GM19452 (cell line): Measurements from ENCODE around the gene MARCHF9.

Experiments used
- ATAC-seq: cut with Tn5 transposase; IDR thresholded peaks from one replicate; pipeline ENCODE4 v1.9.1; 2021; ENCODE audit not compliant: unreplicated experiment

MARCHF9 gene

DNA sequence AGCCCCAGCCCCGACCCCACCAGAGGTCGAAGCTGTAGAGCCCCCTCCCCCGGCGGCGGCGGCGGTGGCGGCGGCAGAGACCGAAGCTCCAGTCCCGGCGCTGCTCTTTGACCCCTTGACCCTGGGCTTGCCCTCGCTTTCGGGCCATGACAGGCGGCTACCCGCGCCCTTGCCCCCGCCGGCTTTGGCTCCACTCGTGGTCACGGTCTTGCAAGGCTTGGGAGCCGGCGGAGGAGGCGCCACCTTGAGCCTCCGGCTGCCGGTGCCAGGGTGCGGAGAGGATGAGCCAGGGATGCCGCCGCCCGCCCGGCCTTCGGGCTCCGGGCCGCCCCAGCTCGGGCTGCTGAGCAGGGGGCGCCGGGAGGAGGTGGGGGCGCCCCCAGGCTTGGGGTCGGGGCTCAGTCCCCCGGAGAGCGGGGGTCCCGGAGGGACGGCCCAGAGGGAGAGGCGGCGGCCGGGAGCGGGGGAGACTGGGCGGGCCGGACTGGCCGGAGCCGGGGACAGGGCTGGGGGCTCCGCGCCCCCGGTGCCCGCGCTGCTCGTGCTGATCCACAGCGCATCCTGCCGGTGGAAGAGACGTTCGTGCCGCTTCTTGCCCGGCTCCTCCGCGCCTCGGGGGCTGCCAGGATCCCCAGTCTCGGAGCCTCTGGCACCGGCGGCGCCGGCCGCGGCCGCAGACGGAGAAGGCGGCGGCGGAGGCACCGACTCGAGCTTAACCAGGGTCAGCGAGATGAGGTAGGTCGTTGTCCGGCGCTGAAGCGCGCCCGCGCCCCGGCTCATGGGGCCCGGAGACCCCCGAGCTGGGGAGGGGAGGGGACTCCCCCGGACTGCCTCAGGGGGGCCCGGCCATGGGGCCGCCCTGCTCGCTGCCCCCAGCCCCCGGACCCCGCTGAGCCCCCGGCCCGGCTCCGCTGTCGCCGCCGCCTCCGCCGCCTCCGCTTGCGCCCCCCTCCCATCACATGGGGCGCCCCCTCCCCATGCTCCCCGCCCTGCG is 17.1 kb upstream of the MARCHF9 start:
- no peak for ATAC-seq

DNA sequence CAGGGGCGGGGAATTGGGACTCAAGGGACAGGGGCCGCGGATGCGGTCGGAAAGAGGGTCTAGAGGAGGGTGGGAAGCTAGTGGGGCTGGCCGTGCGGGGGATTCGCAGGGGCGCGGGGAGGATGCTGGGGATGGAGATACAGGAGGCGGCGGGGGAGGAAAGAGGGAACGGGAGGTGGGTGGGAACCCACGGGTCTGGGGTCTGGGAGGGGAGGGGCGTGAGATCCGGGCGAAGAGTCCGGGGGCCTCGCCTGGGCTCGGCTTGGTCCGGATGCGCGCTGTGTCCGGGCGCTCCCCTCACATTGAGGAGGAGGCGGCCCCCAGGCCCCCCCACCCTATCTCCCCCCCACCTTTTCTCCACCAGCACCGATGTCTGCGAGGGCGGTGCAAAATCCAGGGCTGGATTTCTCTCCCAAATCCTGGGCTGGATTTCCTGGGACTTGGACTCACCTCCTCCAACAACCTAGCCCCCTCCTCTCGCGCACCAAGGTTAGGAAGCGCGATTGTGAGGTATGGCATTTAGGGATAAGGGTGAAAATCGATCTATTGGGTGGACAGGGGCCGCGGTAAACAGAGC is 16.2 kb upstream of the MARCHF9 start, which contains the start of gene AGAP2:
Gene AGAP2 (minus strand): TSS at position 82 of the 577 bp plus-strand sequence. CDS start 496 bp downstream, outside the sequence.
- ATAC-seq, result no peak

DNA sequence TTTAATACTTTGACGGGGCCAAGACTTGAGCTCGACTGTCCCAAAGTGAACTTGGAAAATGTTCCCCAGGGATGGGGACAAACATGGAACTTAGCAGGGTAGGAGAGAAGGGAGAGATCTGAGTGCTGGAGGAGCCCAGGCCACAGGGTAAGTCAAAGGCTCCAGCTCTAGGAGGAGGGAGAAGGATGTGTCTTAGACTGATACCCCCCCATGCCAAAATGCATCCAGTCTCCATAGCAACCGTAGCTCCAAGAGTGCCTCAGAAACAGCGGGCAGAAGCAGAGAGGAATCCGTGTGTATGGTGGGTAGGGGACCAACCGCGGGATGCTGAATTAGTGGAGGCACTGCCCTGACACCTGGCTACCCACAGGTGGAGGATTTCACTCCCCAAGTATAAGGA is 15.5 kb upstream of the MARCHF9 start:
- ATAC-seq, result no peak

DNA sequence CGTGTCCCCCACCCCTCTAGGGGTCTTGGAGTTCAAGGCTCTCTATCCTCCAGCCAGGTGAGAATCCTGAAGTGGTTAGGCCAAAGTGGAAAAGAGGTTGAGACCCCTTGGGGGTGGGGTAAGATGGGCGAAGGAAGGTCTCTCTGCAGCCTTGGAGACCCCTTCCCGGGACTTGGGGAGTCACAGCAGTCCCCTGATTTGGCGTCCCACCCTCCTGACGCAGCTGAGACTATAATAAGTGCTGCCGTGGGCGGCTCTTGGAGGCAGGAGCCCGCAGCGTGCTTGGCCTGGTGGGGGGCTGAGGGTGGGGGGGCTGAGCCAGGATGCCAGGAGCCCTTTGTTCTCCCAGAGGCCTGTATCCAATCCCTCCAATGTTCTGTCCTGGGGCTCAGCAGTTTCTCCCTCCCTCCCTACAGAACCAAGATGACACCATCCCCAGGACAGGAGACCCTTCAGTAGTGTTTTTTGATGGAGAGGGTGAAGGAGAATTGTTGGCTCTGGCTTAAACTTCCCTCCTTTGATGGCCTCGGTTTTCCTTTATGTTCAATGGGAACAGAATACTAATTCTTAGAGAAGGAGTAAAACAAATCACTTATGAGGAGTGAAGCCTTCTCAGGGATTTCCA is 14.9 kb upstream of the MARCHF9 start:
- ATAC-seq, result no peak

DNA sequence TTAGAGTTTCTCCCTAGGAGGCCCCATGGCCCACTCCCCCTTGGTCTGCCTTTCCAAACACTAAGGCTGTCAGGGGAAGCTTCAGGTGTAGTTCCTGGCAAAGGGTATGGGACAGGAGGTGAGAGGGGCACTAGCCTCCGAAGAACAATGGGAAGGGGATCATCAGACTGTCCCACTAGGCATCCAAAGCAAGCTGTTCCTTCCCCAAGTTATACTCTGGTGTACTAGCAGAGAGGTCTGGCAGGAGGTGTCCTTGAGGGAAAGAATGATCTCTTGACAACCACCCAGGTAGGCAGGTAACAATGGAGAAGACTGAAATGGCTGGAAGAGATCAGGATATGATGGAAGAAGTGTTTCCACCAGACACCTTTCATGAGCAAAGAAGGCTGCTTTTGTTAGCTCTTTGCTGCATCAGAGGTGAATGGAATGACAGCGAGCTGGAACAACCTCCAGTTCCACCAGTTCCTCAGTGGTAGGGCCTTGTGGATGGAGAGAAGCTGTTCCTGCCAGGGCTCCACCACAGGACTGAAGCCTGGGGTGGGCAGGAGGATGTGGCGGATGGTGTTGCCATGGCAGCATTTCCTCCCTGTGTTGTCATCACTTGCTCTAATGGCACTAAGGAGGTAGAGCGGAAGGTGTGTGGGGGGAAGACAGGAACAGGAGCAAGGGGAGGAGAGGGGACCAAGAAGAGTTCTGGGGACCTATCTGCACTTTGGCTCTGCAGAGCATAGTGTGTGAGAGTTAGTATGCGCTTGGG is 14.1 kb upstream of the MARCHF9 start:
- peak; percentile 39 for ATAC-seq

DNA sequence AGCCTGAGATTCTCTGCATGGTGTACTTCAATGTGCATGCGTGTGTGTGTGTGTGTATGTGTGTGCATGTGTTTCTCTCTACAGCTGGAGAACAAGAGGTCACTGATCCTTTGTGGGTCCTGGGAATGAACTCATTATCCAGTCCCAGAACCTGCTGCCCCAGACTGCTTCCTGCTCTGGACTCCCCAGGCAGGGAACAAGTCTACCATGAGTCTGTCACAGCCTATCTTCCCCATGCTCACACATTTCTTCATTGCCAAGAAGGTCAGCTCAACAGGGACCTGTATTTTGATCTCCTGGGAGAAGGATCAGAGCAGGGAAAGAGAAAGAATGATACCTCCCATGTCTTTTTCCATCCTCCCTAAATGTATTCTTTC is 13.5 kb upstream of the MARCHF9 start:
- no peak for ATAC-seq

DNA sequence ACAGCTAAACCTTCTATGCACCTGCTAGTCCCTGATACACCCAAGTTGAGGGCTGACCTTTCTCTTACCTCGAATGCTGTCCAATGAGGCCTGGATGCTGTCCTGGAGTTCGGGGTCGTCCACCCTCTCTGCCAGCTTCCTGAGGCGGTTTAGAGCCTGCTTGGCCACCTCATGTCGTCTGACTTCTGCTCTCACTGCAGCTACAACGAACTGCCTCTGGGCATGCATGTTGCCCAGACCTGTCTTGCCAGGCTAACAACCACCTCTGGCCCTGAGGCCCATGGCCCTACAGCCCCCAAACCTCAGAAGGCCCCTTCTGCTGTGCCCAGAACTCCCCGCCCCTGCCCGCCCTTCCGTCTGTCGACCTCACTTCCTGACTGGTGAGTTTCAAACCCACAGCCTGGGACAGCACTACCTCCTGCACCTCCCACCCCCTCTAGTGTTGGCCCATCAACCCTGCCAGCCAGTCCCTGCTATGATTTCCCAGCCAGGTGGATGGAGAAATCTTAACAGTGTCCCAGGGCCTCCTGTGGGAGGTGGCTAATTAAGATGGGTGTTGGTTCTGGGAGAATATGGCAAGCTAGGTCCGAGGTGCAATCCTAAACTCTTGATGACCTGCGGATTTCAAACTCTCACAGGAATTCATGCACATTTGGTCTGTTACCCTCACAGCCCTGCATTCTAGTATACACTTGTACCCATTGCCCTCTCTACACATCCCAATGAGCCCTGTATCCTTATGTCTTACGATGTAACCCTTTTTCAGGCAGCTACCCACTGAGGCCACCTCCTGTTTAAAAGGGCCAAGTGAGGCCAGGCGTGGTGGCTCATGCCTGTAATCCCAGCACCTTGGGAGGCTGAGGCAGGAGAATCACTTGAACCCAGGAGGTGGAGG is 12.8 kb upstream of the MARCHF9 start:
- ATAC-seq, result peak; percentile 46

DNA sequence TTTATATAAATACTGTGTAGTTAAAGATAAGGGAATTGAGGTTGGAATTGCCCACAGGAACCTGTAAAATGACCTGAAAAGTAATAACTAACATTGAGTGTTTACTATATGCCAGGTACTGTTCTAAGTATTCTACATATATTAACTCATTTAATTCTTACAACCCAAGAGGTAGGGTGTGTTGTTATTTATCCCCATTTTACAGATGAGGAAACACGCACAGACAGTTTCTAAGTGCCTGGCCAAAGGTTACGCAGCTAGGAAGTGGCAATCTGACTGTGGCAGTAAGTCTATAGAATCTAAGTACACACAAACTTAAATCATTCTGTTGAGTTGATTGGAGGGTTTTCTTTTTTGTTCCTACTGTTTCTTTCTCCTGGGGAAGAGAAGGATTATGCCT is 11.1 kb upstream of the MARCHF9 start:
- no peak for ATAC-seq

DNA sequence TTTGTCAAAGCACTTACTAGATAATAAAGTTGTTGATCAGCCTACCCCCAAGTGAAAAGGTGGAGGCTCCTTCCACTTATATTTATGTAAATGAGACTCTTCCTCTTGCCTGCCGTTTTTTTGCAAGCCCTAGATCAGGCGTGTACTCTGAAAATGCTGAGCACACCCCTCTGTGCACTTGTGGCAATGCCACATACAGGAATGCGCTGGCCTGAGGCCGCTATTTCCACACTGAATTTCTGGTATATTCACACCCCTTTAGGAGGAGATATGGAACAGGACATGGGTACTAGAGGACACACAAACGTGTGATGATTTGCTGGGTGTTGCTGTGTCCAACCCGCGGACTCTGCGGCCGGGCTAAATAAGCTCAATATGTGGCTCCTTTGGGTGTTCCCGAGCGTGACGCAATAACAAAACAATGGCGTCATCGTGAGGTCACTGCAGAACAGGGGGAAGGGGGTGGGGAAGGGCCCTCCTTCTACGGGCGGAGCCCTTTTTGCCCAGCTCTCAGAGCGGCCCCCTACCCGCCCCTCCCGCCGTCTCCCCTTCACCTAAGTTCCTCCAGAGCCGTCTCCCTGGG is 10.6 kb upstream of the MARCHF9 start:
- peak; percentile 43 for ATAC-seq

DNA sequence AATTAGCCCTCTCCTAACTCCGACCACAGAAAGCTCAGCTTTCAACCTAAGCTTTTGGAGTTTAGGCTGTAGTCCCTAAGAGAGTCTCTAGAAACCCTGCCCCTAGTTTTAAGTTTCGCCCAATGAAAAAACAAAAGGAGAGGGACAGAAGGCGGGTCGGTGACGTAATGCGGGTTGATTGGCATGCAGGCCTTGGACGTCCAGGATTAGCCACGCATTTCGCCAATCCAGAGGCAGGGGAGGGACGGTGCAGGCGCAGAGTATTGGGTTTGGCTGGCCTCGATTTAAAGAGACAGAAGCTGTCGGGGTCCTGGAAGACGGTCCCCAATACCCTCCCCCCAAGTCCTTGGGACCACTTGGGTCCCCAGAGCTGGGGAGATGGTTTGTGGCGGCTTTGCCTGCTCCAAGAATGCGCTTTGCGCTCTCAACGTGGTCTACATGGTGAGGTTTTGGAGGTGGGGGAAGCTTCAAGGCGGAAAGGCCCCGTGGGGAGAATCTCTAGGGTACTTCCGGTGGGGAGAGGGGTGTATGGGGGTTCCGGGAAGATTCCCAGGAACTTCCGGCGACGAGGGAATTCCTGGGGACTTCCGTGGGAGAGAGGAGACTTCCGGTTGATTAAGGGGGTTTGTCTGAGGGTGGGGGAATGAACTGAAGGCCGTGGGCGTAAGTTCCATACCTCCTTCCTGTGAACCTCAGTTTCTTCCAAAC is 10.0 kb upstream of the MARCHF9 start, which contains the start of gene TSPAN31:
Gene TSPAN31 (plus strand): TSS at position 263 of the 708 bp plus-strand sequence. CDS start 116 bp downstream, at position 379.
- peak; percentile 79 for ATAC-seq

DNA sequence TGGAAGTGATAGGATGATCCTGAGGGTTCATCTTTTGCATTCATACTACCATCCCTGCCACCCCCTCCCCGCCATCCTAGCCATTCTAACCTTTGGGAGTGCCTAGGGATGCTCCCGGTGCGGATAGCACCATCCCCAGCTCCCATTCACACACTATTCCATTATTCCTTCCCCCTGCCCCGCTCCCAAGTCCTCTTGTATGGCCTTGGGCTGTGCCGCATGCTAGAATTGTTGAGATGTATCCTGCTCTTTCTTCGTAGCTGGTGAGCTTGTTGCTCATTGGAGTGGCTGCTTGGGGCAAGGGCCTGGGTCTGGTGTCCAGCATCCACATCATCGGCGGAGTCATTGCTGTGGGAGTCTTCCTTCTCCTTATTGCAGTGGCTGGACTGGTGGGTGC is 9.4 kb upstream of the MARCHF9 start:
- ATAC-seq, result no peak

DNA sequence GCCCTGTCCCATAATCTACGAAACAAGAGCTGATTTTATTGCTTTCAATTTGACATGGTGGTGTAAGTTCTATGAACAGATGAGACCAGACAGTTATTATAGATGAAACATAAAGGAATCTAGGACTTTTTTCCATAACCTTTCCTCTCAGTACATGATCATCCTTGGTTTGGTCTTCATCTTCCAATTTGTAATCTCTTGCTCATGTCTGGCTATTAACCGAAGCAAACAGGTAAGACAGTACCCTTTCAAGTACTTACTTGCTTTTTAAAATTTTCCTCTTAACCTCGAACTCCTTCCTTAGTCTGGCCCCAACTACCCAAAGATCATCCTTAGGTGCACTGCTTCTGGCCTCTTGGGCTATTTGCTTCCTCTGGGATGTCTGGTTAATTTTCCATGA is 8.9 kb upstream of the MARCHF9 start:
- ATAC-seq, result no peak

DNA sequence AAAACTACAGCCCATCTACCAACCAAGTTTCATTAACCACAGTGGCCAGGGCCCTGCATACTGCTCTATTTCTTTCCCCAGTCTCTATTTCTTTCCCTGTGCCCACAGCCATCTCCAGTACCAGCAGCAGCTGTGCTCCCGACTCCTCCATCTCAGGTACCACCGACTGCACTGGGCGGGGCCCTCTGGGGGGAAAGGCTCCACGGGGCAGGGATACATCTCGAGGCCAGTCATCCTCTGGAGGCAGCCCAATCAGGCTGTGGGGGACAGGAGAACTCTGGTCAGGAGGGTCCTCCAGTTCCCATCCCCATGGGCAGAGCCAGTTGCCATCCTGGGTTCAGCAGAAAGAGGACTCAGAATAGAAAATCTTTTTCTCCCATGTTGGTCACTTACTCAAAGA is 5.8 kb upstream of the MARCHF9 start:
- no peak for ATAC-seq

DNA sequence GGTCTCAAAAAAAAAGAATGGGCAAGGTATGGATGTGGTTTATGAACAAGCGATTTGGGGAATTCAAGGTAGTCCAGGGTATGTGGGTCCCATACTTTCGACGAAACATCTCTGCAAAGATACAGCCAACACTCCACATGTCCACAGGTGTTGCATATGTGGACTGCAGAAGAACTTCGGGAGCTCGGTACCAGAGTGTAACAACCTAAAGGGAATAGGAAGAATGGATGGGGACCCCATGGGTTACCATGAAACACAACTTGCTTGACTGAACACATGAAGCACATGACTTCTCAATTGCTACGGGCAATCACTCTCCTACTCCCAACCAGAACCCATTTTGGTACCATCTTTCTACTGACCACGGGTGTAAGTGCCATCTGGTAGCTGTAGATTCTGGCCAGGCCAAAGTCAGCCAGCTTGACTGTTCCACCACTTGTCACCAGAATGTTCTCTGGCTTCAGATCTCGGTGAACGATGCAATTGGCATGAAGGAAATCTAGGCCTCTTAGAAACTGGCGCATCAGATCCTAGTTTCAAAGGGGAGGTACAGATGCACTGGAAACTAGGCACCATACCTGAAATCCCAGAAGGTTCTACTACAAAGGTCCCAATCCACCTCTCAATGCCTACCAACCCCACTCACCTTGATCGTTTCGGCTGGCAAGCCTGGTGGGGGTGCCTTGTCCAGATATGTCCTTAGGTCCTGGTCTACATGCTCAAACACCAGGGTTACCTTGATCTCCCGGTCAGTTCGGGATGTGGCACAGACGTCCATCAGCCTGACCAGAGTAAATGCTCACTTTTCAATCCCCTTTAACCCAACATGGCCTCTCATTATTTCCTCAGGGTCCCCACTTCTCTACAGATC is 4.1 kb upstream of the MARCHF9 start:
- ATAC-seq, result no peak

DNA sequence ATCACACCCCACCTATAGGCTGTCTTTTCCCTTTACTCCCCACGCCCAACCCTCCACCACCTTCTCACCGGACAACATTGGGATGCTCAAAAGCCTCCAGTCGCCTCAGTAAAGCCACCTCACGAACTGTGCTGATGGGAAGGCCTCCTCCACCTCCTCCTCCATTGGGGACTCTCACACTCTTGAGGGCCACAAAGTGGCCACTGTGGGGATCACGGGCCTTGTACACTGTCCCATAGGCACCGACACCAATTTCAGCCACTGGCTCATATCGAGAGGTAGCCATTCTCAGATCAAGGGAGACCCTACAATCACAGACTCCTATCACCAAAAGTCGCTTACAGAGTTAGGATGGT is 3.5 kb upstream of the MARCHF9 start:
- no peak for ATAC-seq

DNA sequence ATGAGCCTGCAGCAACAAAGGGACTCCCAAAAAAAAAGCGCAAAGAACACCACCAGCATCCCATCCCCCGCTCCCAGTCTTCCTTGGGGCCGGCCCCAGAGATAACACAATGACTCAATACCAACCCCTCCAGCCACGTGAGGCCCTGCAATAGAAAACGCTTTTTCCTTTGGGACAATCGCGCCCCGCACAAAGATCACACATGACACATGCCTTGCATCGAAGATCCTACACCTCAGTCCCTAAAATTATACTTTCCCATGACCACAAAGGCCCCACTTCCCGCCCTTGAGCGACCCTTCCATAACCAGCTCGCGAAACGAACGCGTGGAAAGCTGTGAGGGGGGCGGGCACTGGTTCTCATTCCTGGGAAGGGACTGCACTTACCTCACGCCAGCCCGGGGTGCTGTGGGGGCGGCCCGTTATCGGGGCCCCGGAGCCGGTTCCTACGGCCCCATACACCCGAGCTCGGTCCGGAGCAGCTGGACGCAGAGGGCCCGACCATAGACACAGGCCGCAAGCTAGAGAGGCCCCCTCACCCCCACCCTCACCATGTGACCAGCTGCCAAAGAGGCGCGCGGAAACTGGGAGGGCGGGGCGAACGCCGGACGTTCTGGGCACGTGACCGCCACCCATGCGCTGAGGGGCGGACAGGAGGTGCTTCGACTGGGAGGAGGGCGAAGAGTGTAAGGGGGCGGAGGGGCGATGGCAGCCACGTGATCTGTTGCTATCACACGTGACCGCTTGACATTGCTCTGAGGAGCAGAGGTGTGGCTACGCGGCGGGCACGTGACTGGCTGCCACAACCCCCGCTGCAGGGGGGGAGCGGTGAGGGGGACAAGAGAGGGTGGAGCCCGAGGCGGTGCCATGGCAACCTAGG is 2.9 kb upstream of the MARCHF9 start, which contains the start of gene CDK4:
Gene CDK4 (minus strand): TSS at position 523 of the 880 bp plus-strand sequence. CDS start 593 bp downstream, outside the sequence.
- peak; percentile 71 for ATAC-seq

DNA sequence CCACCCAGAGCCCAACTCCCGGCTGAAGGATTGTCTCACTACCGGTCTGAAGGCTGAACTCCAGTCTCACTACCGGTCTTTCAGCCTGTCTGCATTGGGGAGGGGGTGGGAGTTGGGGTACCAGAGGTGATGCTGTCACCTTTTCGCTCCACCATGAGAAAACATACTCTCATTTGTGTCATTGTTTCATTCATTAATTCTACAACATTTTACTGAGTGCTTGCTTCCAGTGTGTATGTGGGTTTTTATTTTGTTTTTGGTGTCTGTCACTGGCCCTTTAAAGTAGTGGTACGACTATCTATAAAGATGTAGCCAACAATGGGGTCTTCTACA is 2.3 kb upstream of the MARCHF9 start:
- no peak for ATAC-seq
